GM18505 (cell line): ENCODE data around the gene CASQ2.

Source experiments
- ATAC-seq: cut with Tn5 transposase; IDR thresholded peaks from one replicate; pipeline ENCODE4 v1.9.1; 2021; ENCODE audit not compliant: unreplicated experiment
- POLR2A ChIP-seq: IDR thresholded peaks from 4 replicates; pipeline ENCODE4 v1.6.1; 2011; ENCODE audit warnings: borderline replicate concordance; ENCODE audit not compliant: insufficient read depth, insufficient read length; ENCODE audit errors: extremely low read depth

CASQ2 gene

GRCh38 chr1:115768549-115768948, at the start of gene CASQ2:
Gene CASQ2, minus strand, starts transcription at chr1:115768714. Its CDS starts 173 bp downstream, at chr1:115768541.
- ATAC-seq = no peak
- TF ChIP-seq POLR2A = no peak

GRCh38 chr1:115815694-115816093, 47.2 kb upstream of the CASQ2 start:
- no peak for TF ChIP-seq POLR2A
- no peak for ATAC-seq

GRCh38 chr1:115814685-115815398, 46.3 kb upstream of the CASQ2 start:
- ATAC-seq = no peak
- TF ChIP-seq POLR2A = no peak

- no peak for ATAC-seq
- no peak for TF ChIP-seq POLR2A
Observed at GRCh38 chr1:115813727-115814126, 45.2 kb upstream of the CASQ2 start.

- no peak for ATAC-seq
- TF ChIP-seq POLR2A = no peak
Observed at GRCh38 chr1:115811140-115811828, 42.8 kb upstream of the CASQ2 start.

GRCh38 chr1:115810609-115811008, 42.1 kb upstream of the CASQ2 start:
- ATAC-seq = no peak
- TF ChIP-seq POLR2A = no peak

- TF ChIP-seq POLR2A = no peak
- no peak for ATAC-seq
Observed at GRCh38 chr1:115809847-115810246, 41.3 kb upstream of the CASQ2 start.

- ATAC-seq = no peak
- TF ChIP-seq POLR2A = no peak
Observed at GRCh38 chr1:115809076-115809475, 40.6 kb upstream of the CASQ2 start.

GRCh38 chr1:115807723-115808122, 39.2 kb upstream of the CASQ2 start:
- TF ChIP-seq POLR2A = no peak
- no peak for ATAC-seq

GRCh38 chr1:115805597-115805996, 37.1 kb upstream of the CASQ2 start:
- no peak for TF ChIP-seq POLR2A
- ATAC-seq = no peak

- ATAC-seq = no peak
Observed at GRCh38 chr1:115802416-115802815, 33.9 kb upstream of the CASQ2 start.

GRCh38 chr1:115797486-115797885, 29.0 kb upstream of the CASQ2 start:
- no peak for TF ChIP-seq POLR2A
- ATAC-seq = no peak

More at GRCh38 chr1:115802416-115802815, 33.9 kb upstream of the CASQ2 start:
- no peak for TF ChIP-seq POLR2A

GRCh38 chr1:115796897-115797296, 28.4 kb upstream of the CASQ2 start:
- ATAC-seq = no peak

GRCh38 chr1:115796036-115796435, 27.5 kb upstream of the CASQ2 start:
- ATAC-seq = no peak
- no peak for TF ChIP-seq POLR2A

More at GRCh38 chr1:115796897-115797296, 28.4 kb upstream of the CASQ2 start:
- TF ChIP-seq POLR2A = no peak
